Adrenal gland (tissue), 12 donors: ENCODE measurements around the gene ATP9B. TPM values are rescaled to one million over a fixed set of nuclear protein-coding genes. Genes with fewer than 3 reads are reported as not detected.

Experiments
- DNase-seq, 7 donors: peaks; one replicate each; pipeline ENCODE4 v3.0.0-alpha.2; 2019 to 2020
- H3K27ac ChIP-seq, 5 donors: fragments of 200-600 bp; sonication (generic) in 4 of 5; 1 replicate in 3 of 5; 2 replicates in 2 of 5; pipeline versions ENCODE4 v1.5.1 to v1.8.0; 2016 to 2020; ENCODE audit warnings: mild to moderate bottlenecking in 1 of 5
- H3K27me3 ChIP-seq: fragments of 200-600 bp; 2 replicates; pipeline ENCODE4 v1.8.0; 2021
- H3K36me3 ChIP-seq, 2 donors: fragments of 200-600 bp; replicated peaks in 1 of 2; 1 replicate in 1 of 2; 2 replicates in 1 of 2; pipeline versions ENCODE4 v1.5.1 to v1.8.0; 2018 to 2022
- H3K4me1 ChIP-seq, 2 donors: fragments of 200-600 bp; replicated peaks in 1 of 2; 1 replicate in 1 of 2; 2 replicates in 1 of 2; pipeline versions ENCODE4 v1.5.1 to v1.8.0; 2018 to 2021
- H3K4me3 ChIP-seq, 4 donors: fragments of 200-600 bp; sonication (generic) in 3 of 4; one replicate each; pipeline ENCODE4 v1.5.1; 2016 to 2018
- H3K9me3 ChIP-seq, 3 donors: fragments of 200-600 bp; sonication (generic) in 1 of 3; replicated peaks in 1 of 3; 1 replicate in 2 of 3; 2 replicates in 1 of 3; pipeline versions ENCODE4 v1.5.1 to v1.8.0; 2016 to 2021
- CTCF ChIP-seq, 6 experiments: fragments of 450-650 bp in 4 of 6; fragments of 200-600 bp in 2 of 6; sonication (generic) in 1 of 6; IDR thresholded peaks; 1 replicate in 5 of 6; 2 replicates in 1 of 6; pipeline versions ENCODE4 v1.5.1 to v1.8.0; 2016 to 2021; ENCODE audit warnings: antibody characterized with exemption in 6 of 6, mild to moderate bottlenecking in 2 of 6, moderate library complexity in 1 of 6
- POLR2A ChIP-seq, 2 donors: fragments of 450-650 bp; IDR thresholded peaks; one replicate each; pipeline ENCODE4 v1.6.1; 2017; ENCODE audit warnings: antibody characterized with exemption in 2 of 2, mild to moderate bottlenecking in 2 of 2, moderate library complexity in 1 of 2
- WGBS, 4 donors: extraction: QIAGEN DNeasy Blood & Tissue Kit in 2 of 4; methylation state at CpG; one replicate each; pipeline versions ENCODE4 v1.1.5 to v1.1.7; 2013 to 2017; 5-methylcytosine and 5-hydroxymethylcytosine counted together
- intact Hi-C, 2 donors: fragments of 100-400 bp; cut with DNase I; formaldehyde crosslinking; loops; one replicate each; pipeline versions ENCODE4 v1.14.1 to v1.15.0; 2022 to 2023
- polyA plus RNA-seq, 3 donors: library from polyadenylated mRNA; stranded (reverse); fragments of 200-250 nt in 2 of 3; fragments of 350-450 nt in 1 of 3; fragmentation: Illumina TruSeq in 1 of 3; extraction: RNeasy Lipid Tissue Mini Kit (QIAGEN cat#74804) in 1 of 3; gene quantifications; one replicate each; pipeline ENCODE4 v1.2.3, GENCODE V29; 2013 to 2014
- total RNA-seq, 9 donors: library from RNA; depleted of rRNA in 4 of 9; stranded (reverse); fragments of >200 nt in 4 of 9; fragments of 120-200 nt in 1 of 9; fragmentation: NEBNext Ultra II Directional in 1 of 9; extraction: Animal tissue kit (Norgen Biotek cat#: 25700) in 1 of 9; gene quantifications; one replicate each; pipeline versions ENCODE4 v1.1.0 to v1.2.4, GENCODE V29; 2013 to 2023
- donor health status: healthy with polysubstance abuse.
- donor health status: Bipolar disorder and iron deficiency.
- donor health status: DM: yes; HTN: yes; CAD: no.
- donor health status: DM: no; HTN: no; CAD: no.
- donor health status: DM: no; HTN: no; CAD: no.
- donor health status: DM: yes; HTN: yes; CAD: no.

Gene ATP9B
- total and polyA plus RNA-seq, 12 donors: 16.3 to 36.0 (median 27.7) TPM

GRCh38 chr18:79135924-79136323, 66.7 kb downstream of the ATP9B start:
- DNase-seq: no peak
- TF ChIP-seq POLR2A (IDR thresholded peaks at IDR 0.05) (no peak), CTCF (IDR thresholded peaks at IDR 0.05) (no peak)
- no peaks in the 10 kb centered on the region for H3K9me3 ChIP-seq
- H3K27ac ChIP-seq: no peak overlapping the region
- no peak overlapping the region for H3K4me3 ChIP-seq
- H3K27me3 ChIP-seq: no peaks in the 10 kb centered on the region
- H3K36me3 ChIP-seq: no peaks in the 10 kb centered on the region
- no peaks in the 10 kb centered on the region for H3K4me1 ChIP-seq
- intact Hi-C loops: no loop called here

- Histone ChIP-seq H3K27ac (no peak overlapping the region), H3K9me3 (no peaks in the 10 kb centered on the region), H3K36me3 (no peaks in the 10 kb centered on the region), H3K4me3 (no peak overlapping the region), H3K4me1 (no peaks in the 10 kb centered on the region), H3K27me3 (no peaks in the 10 kb centered on the region)
- intact Hi-C loops: no loop called here
- DNase-seq: no peak
- TF ChIP-seq POLR2A (IDR thresholded peaks at IDR 0.05): no peak
- no peak for TF ChIP-seq CTCF (IDR thresholded peaks at IDR 0.05)
- WGBS, 4 donors: 87 to 93% (median 91%) methylated on average over 6 of the region's 6 CpGs
Observed at GRCh38 chr18:79136742-79137141, 67.5 kb downstream of the ATP9B start.

DNA sequence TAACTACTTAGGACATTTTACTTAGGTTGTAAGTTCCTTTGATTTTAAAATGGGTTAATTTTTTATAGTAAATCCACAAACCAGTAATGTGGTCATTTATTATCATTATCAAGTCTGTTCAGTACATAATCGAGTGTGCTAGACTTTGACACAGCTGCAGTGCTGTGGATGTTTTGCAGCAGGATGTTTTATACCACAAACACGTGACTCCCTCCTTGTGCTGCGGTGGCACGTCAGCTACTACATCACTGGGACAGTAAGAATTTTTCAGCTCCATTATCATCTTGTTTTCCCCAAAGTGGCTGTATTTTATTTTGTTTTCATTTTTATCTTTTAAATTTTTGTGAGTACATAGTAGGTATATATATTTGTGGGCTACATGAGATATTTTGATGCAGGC, 70.0 kb downstream of the ATP9B start:
- no peak for TF ChIP-seq CTCF (IDR thresholded peaks at IDR 0.05)
- TF ChIP-seq POLR2A (IDR thresholded peaks at IDR 0.05): no peak
- H3K4me3 ChIP-seq: no peak overlapping the region
- DNase-seq: no peak
- intact Hi-C loops: no loop called here
- H3K9me3 ChIP-seq: no peaks in the 10 kb centered on the region
- H3K36me3 ChIP-seq: no peaks in the 10 kb centered on the region
- H3K27me3 ChIP-seq: no peaks in the 10 kb centered on the region
- no peak overlapping the region for H3K27ac ChIP-seq
- 80 to 92% (median 84%) methylated on average over 4 of the region's 4 CpGs for whole genome bisulfite sequencing, 4 donors
- no peaks in the 10 kb centered on the region for H3K4me1 ChIP-seq

DNA sequence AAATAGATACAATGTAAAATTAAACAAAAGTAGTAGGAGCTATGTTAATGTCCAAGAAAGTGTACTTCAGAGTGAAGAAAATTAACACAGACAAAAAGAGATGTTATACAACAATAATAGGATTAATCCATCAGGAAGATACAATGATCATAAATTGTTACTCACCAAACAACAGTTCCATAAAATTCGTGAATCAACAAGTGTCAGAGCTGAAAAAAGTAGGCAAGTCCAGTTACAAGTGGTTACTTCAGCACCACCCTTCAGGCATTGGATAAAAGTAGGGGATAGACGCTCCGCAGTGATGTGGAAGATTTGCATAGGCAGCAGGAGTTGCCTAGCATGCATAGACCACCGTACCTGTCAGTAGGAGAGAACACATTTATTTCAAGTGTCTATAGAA, 77.8 kb downstream of the ATP9B start:
- H3K27me3 ChIP-seq: no peaks in the 10 kb centered on the region
- WGBS, 4 donors: 93 to 98% (median 96%) methylated on average over 4 of the region's 4 CpGs
- H3K9me3 ChIP-seq: no peaks in the 10 kb centered on the region
- TF ChIP-seq CTCF (IDR thresholded peaks at IDR 0.05): no peak
- no peak for TF ChIP-seq POLR2A (IDR thresholded peaks at IDR 0.05)
- intact Hi-C loops: no loop called here
- H3K36me3 ChIP-seq: no peaks in the 10 kb centered on the region
- H3K4me3 ChIP-seq: no peak overlapping the region
- no peak overlapping the region for H3K27ac ChIP-seq
- DNase-seq: no peak
- H3K4me1 ChIP-seq: no peaks in the 10 kb centered on the region
